Renal cortex interstitium (tissue), 15 donors: ENCODE data around the gene KLHL10. TPM values are rescaled to one million over a fixed set of nuclear protein-coding genes. Genes with fewer than 3 reads are reported as not detected.

ENCODE experiments used
- DNase-seq, 11 donors: peaks; one replicate each; pipeline ENCODE4 v3.0.0-alpha.2; 2013; ENCODE audit warnings: low read depth in 9 of 11, low spot score in 4 of 11; ENCODE audit errors: extremely low read depth in 1 of 11
- long read RNA-seq, 16 experiments: transcript quantifications; one replicate each; lab custom pipeline, GENCODE V29; 2026
- polyA plus RNA-seq, 3 donors: library from polyadenylated mRNA; unstranded; fragments of 120-200 nt; gene quantifications; one replicate each; pipeline ENCODE4 v1.2.1, GENCODE V29; 2013; ENCODE audit not compliant: insufficient read length in 3 of 3

KLHL10 gene
- polyA plus RNA-seq = under 1 TPM; 0.16 to 0.33 (median 0.26) TPM
- long read RNA-seq, donor 1 = 0 reads
- long read RNA-seq, donor 2 = 0 reads
- long read RNA-seq, donor 3, partial matches to known transcripts = 70 of 133 reads
- long read RNA-seq, donor 3, other reads (novel, unspliced or antisense) = 63 of 133 reads
- long read RNA-seq, donor 4, partial matches to known transcripts = 12 of 33 reads
- long read RNA-seq, donor 4, other reads (novel, unspliced or antisense) = 21 of 33 reads
- long read RNA-seq, donor 5 = 0 reads
- long read RNA-seq, donor 6, partial matches to known transcripts = 0 of 11 reads
- long read RNA-seq, donor 6, other reads (novel, unspliced or antisense) = 11 of 11 reads
- long read RNA-seq, donor 7 = 0 reads
- long read RNA-seq, donor 8 = 0 reads
- long read RNA-seq, donor 9 = 0 reads
- long read RNA-seq, donor 10 = 0 reads
- long read RNA-seq, donor 11 = 0 reads
- long read RNA-seq, donor 12 = 0 reads
- long read RNA-seq, donor 13 = 0 reads
- long read RNA-seq, donor 14 = 0 reads
- long read RNA-seq, donor 15 = 0 reads
- long read RNA-seq, donor 16, partial matches to known transcripts = 38 of 103 reads
- long read RNA-seq, donor 16, other reads (novel, unspliced or antisense) = 65 of 103 reads

- no peak for DNase-seq
These were observed at the start of gene KLHL10 for GRCh38 chr17:41837761-41838538. TSS of gene KLHL10 (plus strand) at chr17:41837825. CDS start at chr17:41837933, 108 bp downstream.

GRCh38 chr17:41792845-41793783, 44.5 kb upstream of the KLHL10 start:
- no peak for DNase-seq

- DNase-seq = no peak
These were observed 43.7 kb upstream of the KLHL10 start for GRCh38 chr17:41793784-41794539.

- DNase-seq = no peak
These were observed 43.1 kb upstream of the KLHL10 start for GRCh38 chr17:41794540-41794975.

- no peak for DNase-seq
These were observed 41.3 kb upstream of the KLHL10 start for GRCh38 chr17:41796121-41796895.

GRCh38 chr17:41797377-41797776, 40.2 kb upstream of the KLHL10 start:
- DNase-seq = no peak

GRCh38 chr17:41799366-41799765, 38.3 kb upstream of the KLHL10 start:
- no peak for DNase-seq

GRCh38 chr17:41800601-41801373, 36.8 kb upstream of the KLHL10 start:
- peak in 1 of 11 donors; percentile 43 for DNase-seq

- DNase-seq = peak in 9 of 11 donors; percentile 80 to 94 (median 87)
These were observed 36.0 kb upstream of the KLHL10 start for GRCh38 chr17:41801374-41802271.

GRCh38 chr17:41803049-41804020, 34.3 kb upstream of the KLHL10 start:
- DNase-seq = no peak

- DNase-seq = no peak
These were observed 30.8 kb upstream of the KLHL10 start for GRCh38 chr17:41806685-41807445.

GRCh38 chr17:41810659-41811548, 26.7 kb upstream of the KLHL10 start:
- DNase-seq = no peak
